Activated CD4-positive, alpha-beta T cell treated with anti-CD3 and anti-CD28 coated beads, Interleukin-2, Interleukin-4, amounts not matched to agents 100 ng/mL and 50 ng/mL, durations not matched to agents 16 hours and 8 hours (primary cell): Measurements from ENCODE around the gene TAAR2.
"Not testable (repeated sequence)": the region's sequence is repeated elsewhere in the genome, so short reads cannot be mapped to it uniquely, and the experiment has no call there.

Experiments
- DNase-seq: peaks from one replicate; pipeline ENCODE4 v3.0.0-alpha.2; 2020; ENCODE audit warnings: low spot score

Gene TAAR2

DNA sequence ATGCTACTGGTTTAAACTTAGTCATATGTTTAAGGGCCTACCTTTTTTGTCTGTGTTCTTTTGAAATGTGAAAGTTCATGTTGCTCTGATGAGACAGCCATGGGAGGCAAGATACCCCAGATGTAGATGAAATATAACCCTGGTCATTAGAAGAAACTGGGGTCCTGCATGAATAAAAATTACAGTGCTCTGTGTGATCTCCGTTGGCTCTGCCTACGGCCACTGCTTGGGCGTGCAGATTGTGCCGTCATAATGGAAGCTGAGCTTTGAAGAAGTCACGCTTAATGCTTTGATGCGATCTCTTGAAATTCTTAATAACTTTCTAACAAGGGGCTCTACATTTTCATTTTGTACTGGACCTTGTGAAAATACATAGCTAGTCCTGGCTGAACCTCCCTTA is at the start of gene TAAR2:
TSS of gene TAAR2 (minus strand) at position 101 of the 400 bp plus-strand sequence. CDS start at position 101, 0 bp downstream.
- DNase-seq = no peak

DNA sequence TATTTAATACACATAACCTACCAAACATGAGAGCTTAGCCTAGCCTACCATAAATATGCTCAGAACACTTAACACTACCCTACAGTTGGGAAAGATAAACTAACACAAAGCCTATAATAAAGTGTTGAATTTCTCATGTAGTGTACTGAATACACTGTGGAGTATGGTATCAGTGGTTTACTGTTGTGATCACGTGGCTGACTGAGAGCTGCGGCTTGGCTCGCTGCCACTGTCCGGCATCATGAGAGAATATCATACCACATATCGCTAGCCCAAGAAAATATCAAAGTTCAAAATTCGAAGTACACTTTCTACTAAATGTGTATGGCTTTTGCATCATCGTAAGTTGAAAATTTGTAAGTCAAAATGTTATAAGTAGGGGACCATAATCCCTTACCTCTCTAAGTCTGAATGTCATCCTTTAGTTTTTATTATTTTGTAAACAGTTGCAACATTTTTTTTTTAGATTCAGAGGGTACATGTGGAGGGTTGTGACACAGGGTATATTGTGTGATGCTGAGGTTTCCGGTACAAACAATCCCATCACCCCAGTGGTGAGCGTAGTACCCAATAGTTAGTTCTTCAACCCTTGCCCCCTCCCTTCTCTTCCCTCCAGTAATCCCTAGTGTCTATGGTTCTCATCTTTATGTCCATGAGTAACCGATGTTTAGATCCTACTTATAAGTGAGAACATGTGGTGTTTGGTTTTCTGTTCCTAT is 49.5 kb upstream of the TAAR2 start:
- DNase-seq = no peak

GRCh38 chr6:132671295-132671694 is 47.2 kb upstream of the TAAR2 start:
- no peak for DNase-seq

DNA sequence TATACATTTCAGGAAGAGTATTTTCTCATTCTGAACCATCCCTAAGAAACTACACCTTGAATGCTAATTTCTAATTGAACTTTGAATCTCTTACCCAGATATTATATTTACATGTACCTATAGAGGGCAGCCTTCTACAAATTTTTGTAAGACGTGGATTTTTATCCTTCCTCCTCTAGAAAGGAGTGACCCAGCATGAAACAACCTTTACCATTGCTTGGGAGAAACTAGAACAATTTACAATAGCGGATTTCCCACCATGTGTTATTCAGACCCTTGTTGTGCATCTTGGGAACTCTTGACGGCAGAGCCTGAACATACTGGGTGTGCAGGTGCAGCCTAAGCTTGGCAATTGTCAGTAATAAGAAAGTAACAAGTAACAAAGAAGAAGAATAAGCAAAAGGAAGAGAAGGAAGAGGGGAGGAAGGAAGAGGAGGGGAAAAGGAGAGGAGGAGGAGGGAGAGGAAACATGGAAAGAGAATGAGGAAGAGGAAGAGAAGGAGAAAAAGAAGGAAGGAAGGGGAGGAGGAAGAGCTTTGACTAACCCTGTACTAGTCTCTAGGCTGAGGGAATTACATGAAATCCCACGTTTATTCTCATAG is 45.7 kb upstream of the TAAR2 start:
- DNase-seq = peak; percentile 51

GRCh38 chr6:132666118-132666517 is 42.0 kb upstream of the TAAR2 start:
- DNase-seq = no peak

GRCh38 chr6:132664309-132665034 is 40.4 kb upstream of the TAAR2 start:
- DNase-seq = no peak

- DNase-seq = no peak
These were observed 39.6 kb upstream of the TAAR2 start for GRCh38 chr6:132663661-132664060.

GRCh38 chr6:132661906-132662305 is 37.8 kb upstream of the TAAR2 start:
- no peak for DNase-seq

GRCh38 chr6:132659082-132659481 is 35.0 kb upstream of the TAAR2 start, which contains the start of gene TAAR1:
TSS of gene TAAR1 (minus strand) at chr6:132659182. CDS start at chr6:132646003, 13,179 bp downstream.
- no peak for DNase-seq

GRCh38 chr6:132651062-132651461 is 27.0 kb upstream of the TAAR2 start:
- no peak for DNase-seq

DNA sequence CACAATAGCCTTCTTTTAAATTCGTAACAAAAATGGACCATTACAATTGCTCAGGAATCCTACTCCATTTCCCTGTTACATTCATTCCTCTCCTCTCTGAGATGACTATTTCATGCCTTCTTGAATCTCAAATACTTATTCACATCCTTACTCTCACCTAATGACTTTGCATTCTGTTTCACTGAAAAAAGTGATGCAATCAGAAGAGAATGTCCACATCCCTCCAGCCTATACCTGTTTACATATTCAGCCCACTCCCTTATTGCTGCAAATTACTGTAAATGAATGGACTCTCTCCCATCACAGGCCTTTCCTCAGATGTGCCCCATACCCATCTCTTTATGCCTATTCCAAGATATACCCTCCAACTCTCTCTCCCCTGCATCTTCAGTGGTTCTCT is 26.4 kb upstream of the TAAR2 start:
- no peak for DNase-seq

DNA sequence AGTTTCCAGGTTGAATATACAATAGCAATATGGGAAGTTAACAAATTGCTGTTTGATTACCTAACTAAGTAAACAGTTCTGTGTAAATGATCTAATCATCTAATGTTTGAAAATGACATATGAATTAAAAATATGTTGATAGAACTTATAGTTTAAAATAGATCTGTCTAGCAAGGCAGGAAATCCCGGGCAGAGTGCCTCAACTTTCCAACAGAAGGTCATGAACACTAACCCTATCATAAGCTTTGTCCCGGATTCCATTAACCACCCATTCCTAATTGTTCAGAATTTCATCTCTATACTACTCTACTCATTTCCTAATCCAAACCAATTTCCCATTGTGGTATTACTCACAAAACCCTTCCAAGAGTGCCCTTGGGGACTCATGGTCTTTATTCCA is 24.8 kb upstream of the TAAR2 start:
- DNase-seq = no peak

GRCh38 chr6:132648356-132648755 is 24.3 kb upstream of the TAAR2 start:
- peak; percentile 60 for DNase-seq

DNA sequence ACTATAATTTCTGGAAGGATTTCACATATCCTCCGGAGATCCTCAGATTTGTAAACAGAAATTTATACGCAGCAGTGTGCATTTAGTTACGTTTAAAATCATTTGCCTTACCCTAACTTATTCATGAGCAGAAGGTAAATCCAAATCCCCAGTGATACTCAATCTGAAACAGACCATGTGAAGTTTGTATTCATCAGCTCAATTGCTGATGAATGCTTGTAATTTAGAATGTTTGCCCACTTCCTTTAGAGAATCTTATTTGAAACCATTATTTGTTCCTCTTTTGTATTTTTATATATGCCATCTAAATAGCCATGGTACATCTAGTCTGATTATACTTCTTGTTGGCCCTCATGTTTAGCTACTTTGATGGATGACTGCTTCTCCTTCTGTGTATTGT is 19.5 kb upstream of the TAAR2 start:
- DNase-seq = no peak

DNA sequence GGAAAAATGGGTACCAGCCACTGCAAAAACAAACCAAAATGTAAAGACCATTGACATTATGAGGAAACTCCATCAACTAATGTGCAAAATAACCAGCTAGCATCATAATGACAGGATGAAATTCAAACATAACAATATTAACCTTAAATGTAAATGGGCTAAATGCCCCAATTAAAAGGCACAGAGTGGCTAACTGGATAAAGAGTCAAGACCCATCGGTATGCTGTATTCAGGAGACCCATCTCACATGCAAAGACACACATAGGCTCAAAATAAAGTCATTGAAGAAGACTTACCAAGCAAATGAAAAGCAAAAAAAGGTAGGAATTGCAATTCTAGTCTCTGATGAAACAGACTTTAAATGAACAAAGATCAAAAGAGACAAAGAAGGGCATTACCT is 13.1 kb upstream of the TAAR2 start:
- DNase-seq = not testable (repeated sequence)

DNA sequence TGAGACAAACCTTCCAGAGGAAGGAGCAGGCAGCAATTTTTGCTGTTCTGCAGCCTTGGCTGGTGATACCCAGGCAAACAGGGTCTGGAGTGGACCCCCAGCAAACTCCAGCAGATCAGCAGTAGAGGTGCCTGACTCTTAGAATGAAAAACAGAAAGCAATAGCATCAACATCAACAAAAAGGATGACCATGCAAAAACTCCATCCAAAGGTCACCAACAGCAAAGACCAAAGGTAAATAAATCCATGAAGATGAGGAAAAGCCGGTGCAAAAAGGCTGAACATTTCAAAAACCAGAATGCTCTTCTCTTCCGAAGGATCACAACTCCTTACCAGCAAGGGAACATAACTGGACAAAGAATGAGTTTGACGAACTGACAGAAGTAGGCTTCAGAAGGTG is 11.8 kb upstream of the TAAR2 start:
- DNase-seq = not testable (repeated sequence)

GRCh38 chr6:132635288-132635687 is 11.2 kb upstream of the TAAR2 start:
- not testable (repeated sequence) for DNase-seq

DNA sequence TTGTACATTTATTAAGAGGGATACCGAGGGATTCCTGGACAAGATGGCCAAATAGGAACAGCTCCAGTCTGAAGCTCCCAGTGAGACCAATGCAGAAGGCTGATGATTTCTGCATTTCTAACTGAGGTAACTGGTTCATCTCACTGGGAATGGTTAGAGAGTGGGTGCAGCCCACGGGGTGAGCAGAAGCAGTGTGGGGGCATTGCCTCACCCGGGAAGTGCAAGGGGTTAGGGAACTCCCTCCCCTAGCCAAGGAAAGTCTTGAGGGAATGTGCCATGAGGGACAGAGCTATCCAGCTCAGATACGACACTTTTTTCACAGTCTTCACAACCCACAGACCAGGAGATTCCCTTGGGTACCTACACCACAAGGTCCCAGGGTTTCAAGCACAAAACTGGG is 10.7 kb upstream of the TAAR2 start:
- DNase-seq = no peak

DNA sequence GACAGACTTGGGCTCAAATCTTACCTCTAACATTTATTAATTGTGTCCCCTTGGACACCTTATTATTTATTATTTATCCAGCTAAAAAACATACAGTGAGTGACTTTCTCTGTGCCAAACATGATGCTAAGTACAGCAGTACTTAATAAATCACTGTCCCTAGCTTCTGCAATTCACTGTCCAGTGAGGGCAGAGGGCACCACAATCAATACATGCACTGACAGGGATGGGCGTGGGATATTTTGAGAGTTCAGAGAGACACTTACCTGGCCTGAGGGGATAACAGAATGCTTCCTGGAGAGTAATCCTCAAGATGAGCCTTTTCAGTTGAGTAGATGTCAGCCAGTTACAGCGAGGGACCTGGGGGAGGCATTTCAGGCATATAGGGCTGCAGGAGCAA is 9.3 kb upstream of the TAAR2 start:
- DNase-seq = no peak

DNA sequence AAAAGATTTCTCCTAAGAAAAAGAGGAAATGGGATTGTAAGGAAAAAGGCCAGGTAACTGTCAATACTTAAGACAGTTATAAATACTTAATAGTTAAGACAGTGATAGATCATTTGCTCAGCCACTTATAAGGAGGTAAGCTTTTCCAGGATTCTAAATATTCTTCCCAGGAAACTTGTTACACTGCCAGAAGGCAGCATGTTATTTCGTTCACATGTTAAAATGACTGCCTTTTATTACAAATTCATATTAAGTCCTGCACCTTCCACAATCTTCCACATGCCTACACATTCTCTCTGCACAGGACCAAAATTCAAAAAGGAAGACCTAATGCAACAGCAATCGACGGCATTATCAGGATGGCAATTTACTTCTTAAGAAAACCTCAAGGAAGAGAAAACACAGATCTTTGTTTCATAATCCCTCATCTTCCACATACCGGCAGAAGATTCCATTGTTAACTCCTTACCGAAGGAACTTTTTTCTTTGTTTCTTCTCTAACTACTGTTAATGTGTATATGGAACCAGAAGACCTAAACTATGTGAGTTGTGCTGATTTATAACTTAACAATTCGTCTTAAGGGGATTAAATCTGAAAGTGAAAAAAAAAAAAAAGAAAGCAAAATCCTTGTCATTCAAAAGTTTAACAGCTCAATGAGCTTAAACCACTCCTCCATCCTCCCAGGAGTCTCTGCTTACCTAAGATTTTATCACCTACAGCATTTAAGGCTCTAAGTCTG is 799 bp downstream of the TAAR2 start:
- no peak for DNase-seq

DNA sequence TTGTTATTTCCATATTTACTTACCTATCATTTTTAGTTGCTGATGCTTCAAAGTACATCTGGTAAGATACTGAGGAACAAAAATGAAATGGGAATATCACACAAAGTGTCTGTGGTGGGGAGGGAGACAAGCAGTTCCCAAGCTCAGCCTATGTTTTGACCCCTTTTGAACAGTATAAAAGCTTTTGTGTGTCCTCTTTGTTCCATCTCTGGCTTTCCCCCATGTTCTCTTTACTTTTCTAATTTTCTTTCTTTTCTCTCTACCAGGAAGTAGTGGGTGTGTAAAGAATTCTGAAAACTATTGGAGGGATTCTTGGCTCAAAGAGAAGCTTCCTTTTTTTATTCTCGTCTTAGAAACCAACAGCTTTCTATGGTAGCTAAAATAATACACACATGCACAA is 7.4 kb downstream of the TAAR2 start:
- DNase-seq = no peak

GRCh38 chr6:132614554-132614953 is 9.5 kb downstream of the TAAR2 start:
- no peak for DNase-seq
